ENCODE results near the gene ATP5F1B.

Gene ATP5F1B

DNA sequence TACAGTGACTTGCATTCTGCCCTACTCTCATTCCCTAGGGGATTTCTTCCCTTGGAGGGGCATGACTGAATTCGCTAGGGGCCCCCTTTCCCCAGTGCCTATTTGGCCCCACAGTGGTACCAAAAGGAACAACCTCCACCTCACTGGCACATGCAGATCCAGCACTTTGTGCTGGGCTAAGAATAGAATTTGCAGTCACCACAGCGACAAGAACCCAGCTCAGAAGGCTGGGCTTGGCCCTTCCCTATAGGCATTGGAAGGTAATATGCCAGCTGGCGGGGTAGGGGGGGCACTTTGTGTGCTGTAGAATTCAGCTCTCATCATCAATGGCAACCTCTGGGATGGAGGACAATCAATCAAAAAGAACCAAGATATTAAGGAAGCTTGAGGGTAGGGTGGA, 29.5 kb downstream of the ATP5F1B start:
- no peak for DNase-seq

DNA sequence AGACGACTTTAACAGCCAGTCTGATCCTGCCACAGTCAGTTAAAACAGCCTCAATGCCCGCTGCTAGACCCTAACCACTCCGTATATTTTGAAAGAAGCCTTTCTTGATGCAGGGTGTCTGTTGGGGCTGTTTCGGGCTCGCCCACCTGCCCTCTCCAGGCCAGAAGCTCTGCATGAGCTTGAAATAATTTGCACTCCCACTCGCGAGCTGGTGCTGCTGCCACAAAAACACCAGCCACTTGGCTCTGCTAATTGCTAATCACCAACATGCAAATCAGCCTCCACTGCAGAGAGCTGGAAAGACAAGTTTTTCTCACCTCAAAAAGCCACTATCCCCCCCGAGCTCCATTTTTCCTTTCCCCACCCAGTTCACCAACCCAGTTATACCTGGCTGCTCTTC, 31.2 kb downstream of the ATP5F1B start:
- DNase-seq, result no peak

DNA sequence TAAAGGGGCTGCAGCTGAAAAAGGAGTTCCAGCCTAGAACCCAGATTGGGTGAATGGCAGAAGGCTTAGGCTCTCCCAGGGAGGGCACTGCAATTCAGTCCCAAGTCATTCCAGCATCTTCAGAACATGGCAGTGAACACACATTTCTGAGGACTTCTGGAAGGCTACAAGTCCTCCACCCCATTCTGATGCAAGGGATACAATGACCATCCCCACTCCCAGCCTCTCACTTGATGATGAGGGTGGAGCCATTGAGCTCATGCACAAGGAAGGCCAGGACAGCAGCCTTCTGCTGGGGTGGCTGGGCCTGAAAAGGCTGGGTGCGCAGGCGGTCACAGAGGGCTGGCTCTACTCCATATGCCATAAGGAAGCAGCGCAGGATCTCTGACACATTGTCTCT, 41.4 kb downstream of the ATP5F1B start:
- no peak for DNase-seq

DNA sequence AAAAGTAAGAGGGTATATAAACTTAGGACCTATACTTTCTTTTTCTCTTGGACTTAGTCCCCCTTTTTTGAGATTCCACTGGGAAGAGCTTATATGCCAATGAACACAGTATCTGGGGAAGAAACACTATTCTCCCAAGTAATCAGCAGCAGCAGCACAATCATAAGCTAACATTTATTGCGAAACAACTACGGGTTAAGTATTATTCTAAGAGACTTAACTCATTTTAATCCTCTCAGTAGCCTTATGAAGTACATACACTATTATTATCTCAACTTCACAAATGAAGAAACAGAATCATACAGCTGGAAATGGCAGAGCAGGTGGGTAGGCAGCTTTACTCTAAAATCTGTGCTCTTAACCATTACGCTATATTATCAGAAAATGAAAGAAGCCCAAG, 43.5 kb downstream of the ATP5F1B start:
- DNase-seq, result no peak

DNA sequence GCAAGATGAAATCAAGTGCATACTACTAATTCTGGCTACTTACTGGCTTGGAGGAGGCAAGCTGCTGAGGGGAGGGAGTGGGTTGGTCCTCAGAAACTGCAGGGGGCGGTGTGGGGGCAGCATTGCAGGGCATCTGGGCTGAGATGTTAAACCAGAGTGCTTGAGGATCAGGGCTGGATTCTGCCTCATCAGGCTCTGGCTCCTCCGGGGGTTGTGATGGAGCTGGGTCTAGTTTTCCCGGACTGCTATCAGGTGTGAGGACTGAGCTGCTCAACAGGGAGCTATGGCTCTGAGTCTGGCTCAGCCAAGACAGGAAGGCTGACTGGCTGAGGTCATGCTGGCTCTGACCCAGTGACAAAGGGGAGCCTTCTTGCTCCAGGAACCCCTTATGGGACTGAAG, 44.3 kb downstream of the ATP5F1B start:
- DNase-seq, result peak; percentile 34 to 37

DNA sequence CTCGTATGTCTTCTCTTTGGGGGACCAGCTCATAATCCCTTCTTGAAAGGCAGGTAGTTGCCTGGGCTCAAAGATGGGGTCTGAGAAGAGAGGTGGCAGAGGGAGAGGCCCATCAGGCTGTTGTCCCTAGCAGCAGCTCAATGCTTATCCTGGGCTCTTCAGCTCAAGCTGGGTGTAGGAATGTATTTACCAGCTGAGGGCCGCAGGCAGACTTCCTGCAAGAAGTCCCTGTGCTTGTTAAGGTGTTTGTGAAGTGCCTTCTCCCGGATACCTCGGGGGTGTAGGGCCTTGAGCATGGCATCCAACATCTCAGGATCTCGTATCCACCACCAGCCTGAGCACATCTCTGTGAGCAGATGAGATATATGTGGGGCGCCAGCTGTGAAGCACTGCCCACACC, 45.0 kb downstream of the ATP5F1B start:
- DNase-seq, result no peak

DNA sequence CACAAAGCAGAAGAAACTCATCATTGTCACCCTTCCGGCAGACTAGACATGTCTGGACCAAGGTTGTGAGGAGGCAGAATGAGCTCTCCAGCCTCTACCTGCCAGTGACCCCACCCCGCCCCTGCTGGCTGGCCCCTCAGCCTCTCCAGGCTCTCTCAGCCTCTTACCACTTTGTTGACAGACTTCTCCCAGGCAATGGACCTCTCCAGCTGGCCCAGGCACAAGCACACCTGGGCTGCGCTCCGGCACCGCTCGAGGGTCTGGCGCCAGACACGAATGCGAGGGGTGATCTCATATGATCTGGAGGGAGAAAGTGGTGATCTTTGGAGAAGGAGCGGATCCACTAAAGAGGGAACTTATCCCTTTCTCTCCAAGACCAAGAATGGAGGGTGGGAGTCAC, 46.0 kb downstream of the ATP5F1B start:
- no peak for DNase-seq

DNA sequence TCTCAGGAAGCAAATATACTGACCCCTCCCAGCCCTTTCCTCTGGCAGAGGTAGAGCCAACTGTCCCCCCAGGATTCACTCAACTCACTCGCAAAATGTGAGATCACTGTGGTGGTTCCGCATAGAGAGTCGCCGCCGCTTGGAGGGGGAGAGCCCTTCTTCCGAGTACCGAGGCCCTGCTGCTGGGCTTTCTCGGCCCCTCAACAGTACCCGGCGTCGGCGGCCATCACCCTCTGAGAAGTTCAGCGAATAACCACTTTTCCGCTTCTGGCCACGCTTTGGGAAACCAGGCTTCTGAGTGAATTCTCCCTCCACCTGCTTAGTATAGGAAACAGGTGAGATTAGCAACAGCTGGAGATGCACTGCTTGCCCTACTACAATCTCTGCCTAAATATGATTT, 46.7 kb downstream of the ATP5F1B start:
- DNase-seq, result no peak

DNA sequence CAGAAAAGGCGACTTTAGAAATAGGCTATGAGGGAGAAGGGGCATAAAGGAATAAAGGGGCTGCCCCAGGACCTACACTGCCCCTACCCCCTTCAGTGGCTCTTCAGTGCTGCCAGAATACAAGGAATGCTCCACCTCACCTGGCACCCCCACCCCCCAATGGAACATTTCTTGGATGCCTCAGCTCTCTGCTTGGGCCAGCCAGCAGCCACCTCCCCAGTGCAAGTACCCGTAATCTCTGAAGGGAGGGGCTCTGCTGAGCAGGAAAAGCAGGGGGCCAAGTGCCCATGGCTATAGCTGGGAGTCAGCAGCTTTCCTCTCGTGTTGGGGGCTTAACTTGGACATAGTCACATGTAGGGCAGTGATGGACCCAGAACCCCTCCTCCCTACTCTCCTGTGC, 49.0 kb downstream of the ATP5F1B start:
- no peak for DNase-seq

DNA sequence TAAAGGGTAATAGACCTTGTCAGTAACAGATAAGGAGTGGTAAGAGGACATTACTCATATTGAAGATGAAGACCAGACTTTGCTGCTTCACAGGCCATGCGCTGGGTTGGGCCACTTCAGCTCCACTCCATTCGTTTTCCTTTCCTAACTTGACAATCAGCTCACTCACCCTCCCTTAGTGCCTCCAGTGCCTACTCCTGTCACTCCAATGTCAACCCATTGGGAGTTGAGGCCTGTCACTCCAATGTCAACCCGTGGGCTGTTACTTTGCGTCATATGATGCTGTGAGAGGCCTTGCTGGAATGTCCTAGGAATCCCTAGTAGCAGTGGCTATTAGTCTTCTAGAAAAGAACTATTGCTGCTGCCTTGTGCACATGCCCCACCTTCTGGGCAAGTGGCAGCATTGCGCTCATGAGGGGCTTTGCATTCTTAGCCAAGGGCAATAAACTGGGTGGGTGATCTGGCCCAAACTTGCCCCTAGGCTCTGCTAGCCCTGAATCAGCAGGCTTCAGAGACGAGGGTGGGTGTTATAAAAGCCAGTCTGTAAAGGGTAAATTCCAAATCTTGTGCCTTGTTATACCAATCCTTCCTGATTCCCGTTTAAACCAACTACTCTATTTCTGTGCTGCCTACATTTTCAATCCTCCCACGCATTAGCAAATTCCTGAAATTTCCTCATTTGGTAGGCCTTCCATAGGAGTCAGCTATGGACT, 51.7 kb downstream of the ATP5F1B start:
- peak; percentile 63 to 67 for DNase-seq

DNA sequence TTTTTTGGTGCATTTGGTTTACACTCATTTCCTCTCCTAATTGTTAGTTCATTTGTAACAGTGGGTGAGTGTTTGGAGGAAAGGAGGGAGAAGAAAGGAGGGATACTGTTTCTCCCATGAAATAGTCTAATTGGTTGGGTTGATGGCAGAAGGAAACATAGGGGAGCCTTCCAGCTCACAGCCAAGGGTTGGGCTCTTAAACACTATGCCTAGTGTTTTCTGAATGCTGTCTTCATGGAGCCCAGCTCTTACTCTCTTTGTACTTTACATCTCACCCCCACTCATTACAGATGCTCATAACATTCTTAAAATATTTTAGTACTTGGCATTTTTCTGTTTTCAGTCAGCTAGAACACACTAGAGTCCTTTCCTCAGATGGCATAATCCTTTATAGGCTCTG, 53.8 kb downstream of the ATP5F1B start:
- no peak for DNase-seq

DNA sequence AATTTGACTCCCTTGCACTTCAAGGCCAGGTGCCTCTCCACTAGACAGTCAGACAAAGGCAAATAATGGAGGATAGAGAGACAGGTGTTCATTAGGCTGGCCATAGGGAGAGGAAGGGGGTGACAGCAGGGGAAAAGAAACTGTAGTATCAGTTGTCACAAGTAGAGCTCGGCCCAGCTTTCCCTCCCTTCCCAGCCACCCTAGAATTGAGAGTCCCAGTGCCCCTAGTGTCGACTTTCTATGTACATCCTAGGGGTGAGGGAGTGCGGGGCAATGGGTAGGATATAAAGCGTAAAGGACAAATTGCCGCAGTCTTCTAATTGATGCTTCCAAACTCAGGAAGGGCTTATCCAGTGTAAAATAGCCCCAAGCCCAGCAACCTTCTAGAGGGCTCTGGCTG, 54.7 kb downstream of the ATP5F1B start:
- no peak for DNase-seq

DNA sequence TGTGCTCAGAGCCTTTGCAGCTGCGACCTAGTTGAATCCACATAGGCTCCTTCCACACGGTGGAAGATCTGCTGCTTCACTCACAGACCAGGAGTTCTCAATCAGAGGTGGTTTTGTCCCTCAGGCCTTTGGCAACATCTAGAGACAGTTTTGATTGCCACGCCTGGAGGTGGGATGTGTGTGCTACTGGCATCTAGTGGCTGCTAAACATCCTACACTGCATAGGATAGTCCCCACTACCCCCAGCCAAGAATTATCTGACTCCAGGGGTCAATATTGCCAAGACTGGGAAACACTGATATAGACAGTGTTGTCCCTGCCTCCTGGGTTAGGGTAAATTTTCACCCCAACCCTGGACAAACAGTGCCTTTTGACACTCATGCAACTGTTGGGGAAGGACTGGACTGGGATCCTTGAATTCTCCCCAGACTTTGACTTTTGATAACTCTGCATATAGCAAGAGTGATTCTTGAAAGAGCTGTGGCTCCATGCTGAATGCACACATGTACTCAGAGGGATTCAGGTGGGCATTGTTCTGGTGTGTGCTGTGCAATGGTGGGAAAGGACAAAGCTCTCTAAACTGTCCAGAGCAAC, 55.5 kb downstream of the ATP5F1B start:
- peak in 1 of 2 experiments; percentile 19 for DNase-seq

DNA sequence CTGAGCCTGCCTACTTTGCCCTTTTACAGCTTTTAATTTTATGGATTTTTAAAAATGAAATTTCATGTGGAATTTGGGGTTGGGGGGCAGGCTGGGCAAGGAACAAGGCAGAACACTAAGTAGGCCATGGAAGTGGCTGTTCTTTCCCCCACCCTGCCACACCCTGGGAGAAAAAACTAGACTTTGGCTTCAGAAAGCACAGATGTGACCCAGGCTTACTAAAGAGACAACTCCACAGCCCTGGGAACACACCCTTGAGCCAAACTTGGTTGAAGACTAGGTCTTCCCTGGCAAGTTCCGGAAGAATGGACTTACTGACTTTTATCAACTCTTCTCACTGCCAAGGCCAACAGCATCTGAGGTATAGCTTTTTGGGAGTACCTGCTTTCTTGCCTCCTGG, 56.0 kb downstream of the ATP5F1B start:
- no peak for DNase-seq

All from activated CD4-positive, alpha-beta T cell treated with anti-CD3 and anti-CD28 coated beads, Interleukin-2, amount 50 U/mL, for 48 hours (primary cell).